Activated naive CD8-positive, alpha-beta T cell treated with anti-CD3 and anti-CD28 coated beads, Interleukin-2, amount 50 U/mL, for 24 hours (primary cell): ENCODE data around the gene MUC5B.

Experiments used
- ATAC-seq: fragments of 150-1000 bp; cut with Tn5 transposase; one replicate; pipeline ENCODE4 v1.10.0; 2021
- DNase-seq: peaks from one replicate; pipeline ENCODE4 v3.0.0; 2021
- H3K27ac Mint-ChIP-seq: one replicate; pipeline ENCODE4 v1.8.0; 2021; ENCODE audit warnings: mild to moderate bottlenecking, mixed read lengths
- H3K27me3 Mint-ChIP-seq: one replicate; pipeline ENCODE4 v1.8.0; 2021; ENCODE audit warnings: mixed read lengths
- H3K36me3 Mint-ChIP-seq: one replicate; pipeline ENCODE4 v1.8.0; 2021; ENCODE audit warnings: low read depth, mixed read lengths
- H3K4me1 Mint-ChIP-seq: one replicate; pipeline ENCODE4 v1.8.0; 2021; ENCODE audit warnings: mixed read lengths
- H3K4me3 Mint-ChIP-seq: one replicate; pipeline ENCODE4 v1.8.0; 2021; ENCODE audit warnings: mild to moderate bottlenecking, moderate library complexity, mixed read lengths
- H3K9me3 Mint-ChIP-seq: one replicate; pipeline ENCODE4 v1.8.0; 2021; ENCODE audit warnings: mixed read lengths

MUC5B gene

DNA sequence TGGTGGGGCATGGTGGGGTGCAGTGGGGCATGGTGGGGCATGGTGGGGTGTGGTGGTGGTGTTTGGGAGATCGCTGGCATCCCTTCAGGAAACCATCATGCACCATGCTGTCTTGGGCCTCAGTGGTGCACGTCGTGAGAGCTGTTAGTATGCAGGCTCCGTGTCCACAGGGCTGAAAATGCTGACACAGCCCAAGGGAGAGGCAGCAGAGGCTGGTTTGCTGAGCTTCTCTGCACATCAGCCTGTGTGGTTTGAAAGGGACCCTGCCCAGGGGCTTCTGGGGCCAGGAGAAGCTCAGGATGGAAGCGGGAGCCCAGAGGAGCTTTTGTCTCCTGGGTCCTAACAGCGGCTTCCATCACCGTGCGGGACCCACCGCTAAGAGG is 30.2 kb downstream of the MUC5B start:
- Mint-ChIP-seq H3K9me3 (no peaks in the 10 kb centered on the region), H3K4me1 (no peaks in the 10 kb centered on the region), H3K36me3 (no peaks in the 10 kb centered on the region), H3K4me3 (no peak overlapping the region), H3K27me3 (no peaks in the 10 kb centered on the region), H3K27ac (no peak overlapping the region)
- no peak for ATAC-seq
- no peak for DNase-seq

DNA sequence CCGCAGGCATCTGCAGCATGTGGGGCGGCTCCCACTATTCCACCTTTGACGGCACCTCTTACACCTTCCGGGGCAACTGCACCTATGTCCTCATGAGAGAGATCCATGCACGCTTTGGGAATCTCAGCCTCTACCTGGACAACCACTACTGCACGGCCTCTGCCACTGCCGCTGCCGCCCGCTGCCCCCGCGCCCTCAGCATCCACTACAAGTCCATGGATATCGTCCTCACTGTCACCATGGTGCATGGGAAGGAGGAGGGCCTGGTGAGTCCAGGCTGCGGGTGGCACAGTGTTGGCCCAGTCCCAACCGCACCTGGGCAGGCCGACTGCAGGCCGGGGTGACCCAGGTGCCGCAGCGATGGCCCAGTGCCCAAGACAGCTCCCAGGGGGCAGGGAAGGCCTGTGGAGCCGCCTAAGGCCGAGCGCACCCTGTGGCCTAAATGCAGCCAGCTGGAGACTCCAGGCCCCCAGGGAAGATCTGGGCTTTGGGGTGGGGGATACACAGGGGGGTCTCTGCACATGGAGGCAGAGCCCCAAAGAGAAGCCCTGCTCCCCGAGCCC is 31.3 kb downstream of the MUC5B start:
- DNase-seq (no peak), ATAC-seq (no peak)
- Mint-ChIP-seq H3K27me3 (no peaks in the 10 kb centered on the region), H3K9me3 (no peaks in the 10 kb centered on the region), H3K36me3 (no peaks in the 10 kb centered on the region), H3K27ac (no peak overlapping the region), H3K4me1 (no peaks in the 10 kb centered on the region), H3K4me3 (no peak overlapping the region)

DNA sequence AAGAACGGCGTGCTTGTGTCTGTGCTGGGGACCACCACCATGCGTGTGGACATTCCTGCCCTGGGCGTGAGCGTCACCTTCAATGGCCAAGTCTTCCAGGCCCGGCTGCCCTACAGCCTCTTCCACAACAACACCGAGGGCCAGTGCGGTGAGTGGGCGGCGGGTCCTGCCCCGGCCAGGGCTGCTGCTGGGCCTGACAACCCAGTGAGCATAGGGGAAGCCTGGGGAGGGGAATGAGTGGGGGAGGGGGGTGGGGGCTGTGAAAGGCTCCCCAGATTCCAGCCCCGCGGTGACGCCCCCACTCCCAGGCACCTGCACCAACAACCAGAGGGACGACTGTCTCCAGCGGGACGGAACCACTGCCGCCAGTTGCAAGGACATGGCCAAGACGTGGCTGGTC is 31.9 kb downstream of the MUC5B start:
- H3K4me1 Mint-ChIP-seq = no peaks in the 10 kb centered on the region
- H3K27ac Mint-ChIP-seq = no peak overlapping the region
- H3K27me3 Mint-ChIP-seq = no peaks in the 10 kb centered on the region
- H3K36me3 Mint-ChIP-seq = no peaks in the 10 kb centered on the region
- ATAC-seq = no peak
- no peak for DNase-seq
- H3K4me3 Mint-ChIP-seq = no peak overlapping the region
- H3K9me3 Mint-ChIP-seq = no peaks in the 10 kb centered on the region

DNA sequence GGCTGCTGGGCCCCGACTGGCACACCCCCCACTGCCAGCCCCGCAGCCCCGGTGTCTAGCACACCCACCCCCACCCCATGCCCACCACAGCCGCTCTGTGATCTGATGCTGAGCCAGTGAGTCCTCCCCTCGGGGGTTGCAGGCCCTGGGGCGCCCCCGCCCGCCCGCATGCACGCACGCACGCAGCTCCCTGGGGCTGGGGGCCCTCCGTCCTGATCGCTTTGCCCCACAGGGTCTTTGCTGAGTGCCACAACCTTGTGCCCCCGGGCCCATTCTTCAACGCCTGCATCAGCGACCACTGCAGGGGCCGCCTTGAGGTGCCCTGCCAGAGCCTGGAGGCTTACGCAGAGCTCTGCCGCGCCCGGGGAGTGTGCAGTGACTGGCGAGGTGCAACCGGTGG is 32.3 kb downstream of the MUC5B start:
- no peaks in the 10 kb centered on the region for H3K27me3 Mint-ChIP-seq
- H3K4me1 Mint-ChIP-seq = no peaks in the 10 kb centered on the region
- no peak for DNase-seq
- H3K9me3 Mint-ChIP-seq = no peaks in the 10 kb centered on the region
- H3K4me3 Mint-ChIP-seq = no peak overlapping the region
- no peak for ATAC-seq
- no peak overlapping the region for H3K27ac Mint-ChIP-seq
- no peaks in the 10 kb centered on the region for H3K36me3 Mint-ChIP-seq

DNA sequence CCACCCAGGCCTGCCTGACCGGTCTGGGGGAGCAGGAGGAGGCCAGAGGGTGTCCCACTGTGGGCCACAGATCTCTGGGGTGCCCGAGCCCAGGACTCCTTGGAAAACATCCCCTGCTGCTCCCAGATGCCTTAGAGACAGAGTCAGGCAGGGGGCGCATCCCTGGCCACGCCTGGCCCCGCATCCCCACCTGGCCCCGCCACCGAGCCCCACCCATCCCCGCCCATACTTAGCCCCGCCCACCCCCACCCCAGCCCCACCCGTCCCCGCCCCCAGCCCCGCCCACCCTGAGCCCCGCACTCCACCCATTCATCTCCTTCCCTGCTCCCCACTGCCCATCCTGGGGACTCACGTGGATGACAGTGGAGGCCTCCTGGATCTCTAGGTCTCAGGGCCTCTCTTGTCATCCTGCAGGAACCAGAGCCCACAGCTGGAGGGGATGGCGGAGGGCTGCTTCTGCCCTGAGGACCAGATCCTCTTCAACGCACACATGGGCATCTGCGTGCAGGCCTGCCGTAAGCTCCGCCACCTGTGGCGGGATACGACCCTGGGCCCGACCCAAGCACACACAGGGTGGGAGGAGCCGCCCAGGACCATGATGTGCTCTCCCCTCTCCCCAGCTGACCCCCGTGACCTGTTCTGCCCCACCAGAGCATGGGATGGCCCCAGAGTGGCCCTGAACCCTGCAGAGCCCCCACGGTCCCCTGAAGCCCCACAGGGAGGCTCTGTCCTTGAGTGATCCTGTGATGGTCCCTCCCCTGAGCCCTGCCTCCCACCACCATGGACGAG is 33.6 kb downstream of the MUC5B start:
- Mint-ChIP-seq H3K9me3 (no peaks in the 10 kb centered on the region), H3K4me1 (no peaks in the 10 kb centered on the region), H3K4me3 (no peak overlapping the region), H3K27ac (no peak overlapping the region), H3K36me3 (no peaks in the 10 kb centered on the region), H3K27me3 (no peaks in the 10 kb centered on the region)
- ATAC-seq (no peak), DNase-seq (no peak)

DNA sequence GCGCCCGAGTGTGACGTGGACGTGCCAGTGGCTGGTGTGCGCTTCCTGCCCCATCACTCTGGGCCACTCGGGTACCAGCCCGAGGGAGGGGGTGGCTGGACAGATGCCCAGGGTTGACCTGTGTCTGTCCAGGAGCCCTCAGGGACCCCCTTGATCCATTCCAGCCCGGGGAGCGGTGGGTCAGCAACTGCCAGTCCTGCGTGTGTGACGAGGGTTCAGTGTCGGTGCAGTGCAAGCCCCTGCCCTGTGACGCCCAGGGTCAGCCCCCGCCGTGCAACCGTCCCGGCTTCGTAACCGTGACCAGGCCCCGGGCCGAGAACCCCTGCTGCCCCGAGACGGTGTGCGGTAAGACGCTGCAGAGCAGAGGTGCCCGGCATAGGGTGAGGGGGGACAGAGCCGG is 34.5 kb downstream of the MUC5B start:
- Mint-ChIP-seq H3K9me3 (no peaks in the 10 kb centered on the region), H3K27me3 (no peaks in the 10 kb centered on the region), H3K4me1 (peaks cover 2% of the 10 kb centered on the region), H3K27ac (no peak overlapping the region), H3K4me3 (no peak overlapping the region), H3K36me3 (no peaks in the 10 kb centered on the region)
- ATAC-seq (no peak), DNase-seq (no peak)

DNA sequence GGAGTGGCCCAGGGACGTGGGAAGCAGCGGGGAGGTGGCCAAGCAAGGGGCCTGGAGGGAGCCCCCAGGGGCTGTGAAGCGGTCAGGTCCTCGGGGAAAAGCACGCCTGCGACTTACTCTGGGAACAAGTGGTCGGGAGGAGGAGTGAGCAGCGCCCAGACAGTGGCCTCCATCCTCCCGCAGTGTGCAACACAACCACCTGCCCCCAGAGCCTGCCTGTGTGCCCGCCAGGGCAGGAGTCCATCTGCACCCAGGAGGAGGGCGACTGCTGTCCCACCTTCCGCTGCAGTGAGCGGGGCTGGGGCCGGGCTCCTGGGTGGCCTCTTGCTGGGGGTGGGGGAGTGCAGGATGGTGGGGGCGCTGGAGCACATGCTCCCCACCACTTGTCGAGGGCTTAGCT is 35.0 kb downstream of the MUC5B start:
- no peak for ATAC-seq

DNA sequence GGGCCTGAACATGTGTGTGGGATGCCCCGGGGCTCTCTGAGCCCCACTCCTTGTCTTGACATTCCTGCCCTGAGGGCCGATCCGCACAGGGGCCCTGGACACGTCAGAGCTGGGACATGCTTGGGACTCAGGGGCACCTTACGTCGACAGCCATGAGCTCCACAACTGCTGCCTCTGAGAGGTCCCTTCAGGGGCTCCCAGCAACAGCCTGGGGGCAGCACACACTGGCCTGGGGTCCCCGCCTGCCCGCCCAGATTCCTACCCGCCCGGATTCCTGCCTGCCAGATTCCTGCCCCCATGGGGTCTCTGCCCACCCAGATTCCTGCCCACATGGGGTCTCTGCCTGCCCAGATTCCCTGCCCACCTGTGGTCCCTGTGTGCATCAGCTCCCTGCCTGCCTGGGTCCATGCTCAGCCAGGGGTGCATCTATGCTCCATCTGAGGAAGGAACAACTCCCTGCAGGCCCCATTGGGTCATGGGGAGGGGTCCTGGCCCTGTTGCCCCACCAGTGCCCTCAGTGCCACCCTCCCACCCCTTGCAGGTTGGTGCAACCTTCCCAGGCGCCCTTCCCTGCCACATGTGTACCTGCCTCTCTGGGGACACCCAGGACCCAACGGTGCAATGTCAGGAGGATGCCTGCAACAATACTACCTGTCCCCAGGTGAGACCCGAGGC is 35.7 kb downstream of the MUC5B start:
- no peaks in the 10 kb centered on the region for H3K36me3 Mint-ChIP-seq
- H3K4me3 Mint-ChIP-seq = no peak overlapping the region
- no peak for DNase-seq
- ATAC-seq = no peak
- no peak overlapping the region for H3K27ac Mint-ChIP-seq
- peaks cover 8% of the 10 kb centered on the region for H3K4me1 Mint-ChIP-seq
- H3K9me3 Mint-ChIP-seq = no peaks in the 10 kb centered on the region
- H3K27me3 Mint-ChIP-seq = no peaks in the 10 kb centered on the region

More for the DNA sequence above, 35.0 kb downstream of the MUC5B start:
- Mint-ChIP-seq H3K4me3 (no peak overlapping the region), H3K27me3 (no peaks in the 10 kb centered on the region), H3K4me1 (peaks cover 4% of the 10 kb centered on the region), H3K36me3 (no peaks in the 10 kb centered on the region), H3K9me3 (no peaks in the 10 kb centered on the region), H3K27ac (no peak overlapping the region)
- DNase-seq = no peak

DNA sequence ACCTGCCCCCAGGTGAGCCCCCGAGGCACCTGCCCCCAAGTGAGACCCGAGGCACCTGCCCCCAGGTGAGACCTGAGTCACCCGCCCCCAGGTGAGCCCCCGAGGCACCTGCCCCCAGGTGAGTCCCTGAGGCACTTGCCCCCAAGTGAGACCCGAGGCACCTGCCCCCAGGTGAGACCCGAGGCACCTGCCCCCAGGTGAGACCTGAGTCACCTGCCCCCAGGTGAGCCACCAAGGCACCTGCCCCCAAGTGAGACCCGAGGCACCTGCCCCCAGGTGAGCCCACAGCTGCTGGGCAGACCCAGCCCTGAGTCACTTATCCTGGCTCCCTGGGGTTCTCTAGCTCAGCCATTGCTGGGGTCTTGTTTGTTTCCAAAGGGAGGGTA is 36.2 kb downstream of the MUC5B start:
- Mint-ChIP-seq H3K27me3 (no peaks in the 10 kb centered on the region), H3K4me1 (peaks cover 9% of the 10 kb centered on the region), H3K36me3 (no peaks in the 10 kb centered on the region), H3K27ac (no peak overlapping the region), H3K4me3 (no peak overlapping the region), H3K9me3 (no peaks in the 10 kb centered on the region)
- ATAC-seq (no peak), DNase-seq (no peak)

DNA sequence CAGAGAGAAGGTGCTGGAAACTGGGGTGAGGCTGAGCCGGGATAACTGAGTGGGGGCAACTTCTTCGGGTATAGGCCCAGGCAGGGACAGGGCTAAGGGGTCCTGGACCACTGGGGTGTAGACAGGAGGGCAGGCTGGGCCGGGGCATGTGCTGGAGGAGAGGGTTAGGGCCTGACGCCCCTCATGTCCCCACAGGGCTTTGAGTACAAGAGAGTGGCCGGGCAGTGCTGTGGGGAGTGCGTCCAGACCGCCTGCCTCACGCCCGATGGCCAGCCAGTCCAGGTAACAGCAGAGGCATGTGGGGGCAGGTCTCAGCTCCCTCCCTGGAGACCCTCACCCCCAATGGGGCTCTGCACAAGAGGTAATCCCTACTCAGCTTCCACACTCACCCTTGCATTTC is 36.7 kb downstream of the MUC5B start:
- no peaks in the 10 kb centered on the region for H3K27me3 Mint-ChIP-seq
- H3K4me3 Mint-ChIP-seq = no peak overlapping the region
- H3K27ac Mint-ChIP-seq = no peak overlapping the region
- H3K9me3 Mint-ChIP-seq = peaks cover 2% of the 10 kb centered on the region
- no peak for ATAC-seq
- DNase-seq = no peak
- H3K4me1 Mint-ChIP-seq = peaks cover 14% of the 10 kb centered on the region
- H3K36me3 Mint-ChIP-seq = peaks cover 3% of the 10 kb centered on the region

DNA sequence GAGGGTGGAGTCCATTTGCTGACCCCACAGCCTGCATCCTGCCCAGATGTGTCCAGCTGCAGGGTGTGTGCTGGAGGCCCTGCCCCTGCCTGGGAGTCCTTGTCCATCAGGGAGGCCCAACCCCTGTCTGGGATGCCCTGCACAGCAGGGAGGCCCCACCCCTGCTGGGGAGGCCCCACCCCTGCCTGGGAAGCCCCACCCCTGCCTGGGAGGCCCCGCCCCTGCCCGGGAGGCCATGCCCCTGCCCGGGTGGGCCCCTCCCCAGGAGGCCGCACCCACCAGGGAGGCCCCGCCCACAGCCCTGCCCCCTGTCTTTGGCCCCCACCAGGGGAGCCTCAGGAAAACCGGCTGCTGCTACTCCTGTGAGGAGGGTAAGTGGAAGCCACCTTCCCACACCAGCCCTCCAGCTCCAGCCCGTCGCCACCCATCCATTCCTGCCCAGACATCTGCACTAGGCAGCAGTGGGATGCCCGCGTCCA is 37.2 kb downstream of the MUC5B start:
- DNase-seq = peak; percentile 67
- Mint-ChIP-seq H3K9me3 (peaks cover 7% of the 10 kb centered on the region), H3K4me1 (peaks cover 17% of the 10 kb centered on the region), H3K27me3 (no peaks in the 10 kb centered on the region), H3K4me3 (no peak overlapping the region), H3K27ac (no peak overlapping the region), H3K36me3 (peaks cover 7% of the 10 kb centered on the region)
- peak; percentile 18 for ATAC-seq

DNA sequence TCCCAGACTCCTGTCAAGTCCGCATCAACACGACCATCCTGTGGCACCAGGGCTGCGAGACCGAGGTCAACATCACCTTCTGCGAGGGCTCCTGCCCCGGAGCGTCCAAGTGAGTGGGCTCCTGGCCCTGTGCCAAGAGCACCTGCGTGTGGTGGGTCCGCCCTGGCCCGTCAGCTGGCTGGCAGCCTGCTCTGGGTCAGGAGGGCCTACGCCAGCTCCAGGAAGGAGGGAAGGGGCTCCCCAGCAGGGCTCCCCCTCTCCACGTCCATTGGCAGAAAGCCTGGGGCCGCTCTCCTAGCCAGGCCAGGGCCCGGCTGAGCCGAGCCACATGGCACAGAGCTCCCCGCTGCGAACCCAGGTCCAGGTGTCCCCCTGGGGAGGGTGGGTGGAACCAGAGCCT is 37.8 kb downstream of the MUC5B start:
- no peak for ATAC-seq
- H3K27ac Mint-ChIP-seq = no peak overlapping the region
- peaks cover 8% of the 10 kb centered on the region for H3K9me3 Mint-ChIP-seq
- H3K36me3 Mint-ChIP-seq = peaks cover 7% of the 10 kb centered on the region
- no peak for DNase-seq
- H3K4me3 Mint-ChIP-seq = no peak overlapping the region
- H3K4me1 Mint-ChIP-seq = peaks cover 17% of the 10 kb centered on the region
- no peaks in the 10 kb centered on the region for H3K27me3 Mint-ChIP-seq

DNA sequence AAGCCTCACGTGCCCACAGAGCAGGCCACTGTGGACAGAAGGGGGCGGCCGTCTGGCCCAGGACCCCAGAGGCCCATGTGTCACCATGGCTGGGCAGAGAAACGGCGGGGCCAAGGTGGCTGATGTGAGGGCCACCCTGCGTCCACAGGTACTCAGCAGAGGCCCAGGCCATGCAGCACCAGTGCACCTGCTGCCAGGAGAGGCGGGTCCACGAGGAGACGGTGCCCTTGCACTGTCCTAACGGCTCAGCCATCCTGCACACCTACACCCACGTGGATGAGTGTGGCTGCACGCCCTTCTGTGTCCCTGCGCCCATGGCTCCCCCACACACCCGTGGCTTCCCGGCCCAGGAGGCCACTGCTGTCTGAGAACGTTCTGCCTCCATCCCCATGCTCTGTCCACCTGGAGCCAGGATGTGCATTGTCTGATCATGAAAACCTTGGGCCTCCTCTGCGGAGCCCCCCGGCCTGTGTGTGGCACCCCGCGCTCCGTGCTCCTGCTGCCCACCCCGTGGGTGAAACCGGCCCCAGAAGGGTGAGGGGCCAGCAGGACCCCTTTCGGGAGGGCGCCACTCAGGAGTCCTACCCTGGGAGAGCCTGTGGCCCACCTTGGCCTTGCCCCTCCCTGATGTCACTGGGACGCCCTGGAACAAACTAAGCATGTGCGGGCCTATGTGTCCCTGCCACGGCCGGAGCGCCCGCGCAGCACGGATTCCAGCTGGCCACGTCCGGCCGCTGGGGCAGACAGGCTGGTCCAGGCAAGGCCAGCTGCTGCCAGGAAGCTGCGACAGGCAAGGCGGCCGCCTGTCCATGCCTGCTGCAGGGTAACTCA is 38.6 kb downstream of the MUC5B start:
- DNase-seq = no peak
- Mint-ChIP-seq H3K4me3 (no peak overlapping the region), H3K9me3 (peaks cover 8% of the 10 kb centered on the region), H3K27ac (no peak overlapping the region), H3K36me3 (peaks cover 7% of the 10 kb centered on the region), H3K4me1 (peaks cover 17% of the 10 kb centered on the region), H3K27me3 (no peaks in the 10 kb centered on the region)
- no peak for ATAC-seq

DNA sequence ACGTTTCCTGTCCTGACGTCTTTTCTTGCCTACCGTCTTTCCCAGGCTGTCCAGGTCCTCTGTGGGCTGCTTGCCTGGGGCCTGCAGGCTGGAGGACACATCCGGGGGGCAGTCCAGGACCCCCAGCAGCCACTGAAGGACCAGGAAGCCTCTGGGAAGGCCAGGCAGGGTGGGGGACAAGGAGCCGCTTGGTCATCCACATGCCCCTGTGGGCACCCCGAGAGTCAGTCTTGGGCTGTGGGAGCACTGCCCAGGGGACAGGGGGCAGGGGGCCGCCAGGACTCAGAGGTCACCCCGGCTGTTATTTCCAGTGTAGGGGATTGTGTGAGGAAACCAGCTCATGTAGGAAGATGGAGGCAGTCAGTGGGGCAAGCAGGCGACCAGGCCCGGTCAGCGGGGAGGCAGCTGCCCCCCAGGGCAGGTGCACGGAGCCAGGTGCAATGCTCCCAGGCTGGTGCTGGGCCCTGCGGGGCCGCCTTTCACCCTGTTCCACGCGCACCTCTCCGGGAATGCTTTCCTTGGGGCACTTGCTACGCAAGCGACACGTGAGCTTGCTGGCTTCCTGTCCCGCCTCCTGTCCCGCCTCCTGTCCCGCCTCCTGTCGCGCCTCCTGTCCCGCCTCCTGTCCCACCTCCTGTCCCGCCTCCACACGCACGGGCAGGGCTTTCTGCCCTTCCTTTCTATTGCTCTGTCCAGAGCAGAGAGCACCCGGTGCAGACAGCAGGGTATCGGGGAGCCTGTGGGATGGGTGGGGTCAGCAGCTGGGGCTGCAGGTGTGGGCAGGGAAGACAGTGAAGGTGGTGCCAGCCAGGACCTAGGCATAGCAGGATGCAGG is 39.5 kb downstream of the MUC5B start:
- Mint-ChIP-seq H3K9me3 (peaks cover 12% of the 10 kb centered on the region), H3K27me3 (no peaks in the 10 kb centered on the region), H3K36me3 (peaks cover 10% of the 10 kb centered on the region), H3K4me1 (peaks cover 17% of the 10 kb centered on the region), H3K27ac (peak overlapping the region; percentile 75), H3K4me3 (peak overlapping the region; percentile 77)
- peak; percentile 86 for ATAC-seq
- DNase-seq = peak; percentile 92
